ENCODE data around the gene LARP4. TPM values are rescaled to one million over a fixed set of nuclear protein-coding genes. Genes with fewer than 3 reads are reported as not detected.
"Not testable (repeated sequence)": the region's sequence is repeated elsewhere in the genome, so short reads cannot be mapped to it uniquely, and the experiment has no call there.

Gene LARP4
- total and polyA plus RNA-seq, 12 donors, result 9.4 to 111 (median 52.8) TPM

- no peaks in the 10 kb centered on the region for H3K9me3 ChIP-seq (replicated peaks in 1 of 3)
- no peak for DNase-seq
- H3K4me3 ChIP-seq, result no peak overlapping the region
- TF ChIP-seq CTCF (IDR thresholded peaks at IDR 0.05), result no peak
- no peak for TF ChIP-seq POLR2A (IDR thresholded peaks at IDR 0.05)
- intact Hi-C loops (cut with DNase I), result no loop called here
- peaks cover 5 to 24% of the 10 kb centered on the region in 2 donors for H3K4me1 ChIP-seq (replicated peaks in 1 of 2)
- H3K27ac ChIP-seq, result no peak overlapping the region
- H3K36me3 ChIP-seq (replicated peaks in 1 of 2), result peaks cover 0 to 7% of the 10 kb centered on the region in 2 donors
- no peaks in the 10 kb centered on the region for H3K27me3 ChIP-seq
- 84 to 90% (median 88%) methylated on average over 6 of the region's 6 CpGs for WGBS, 4 donors
Observed at GRCh38 chr12:50415899-50416479, 15.3 kb downstream of the LARP4 start.

- DNase-seq, result no peak
- H3K9me3 ChIP-seq (replicated peaks in 1 of 3), result no peaks in the 10 kb centered on the region
- intact Hi-C loops (cut with DNase I), result no loop called here
- H3K36me3 ChIP-seq (replicated peaks in 1 of 2), result peaks cover 0 to 7% of the 10 kb centered on the region in 2 donors
- no peaks in the 10 kb centered on the region for H3K4me1 ChIP-seq (replicated peaks in 1 of 2)
- no peaks in the 10 kb centered on the region for H3K27me3 ChIP-seq
- 54 to 77% (median 67%) methylated on average over 5 of the region's 5 CpGs for WGBS, 4 donors
- no peak overlapping the region for H3K27ac ChIP-seq
- no peak for TF ChIP-seq CTCF (IDR thresholded peaks at IDR 0.05)
- TF ChIP-seq POLR2A (IDR thresholded peaks at IDR 0.05), result no peak
- H3K4me3 ChIP-seq, result no peak overlapping the region
Observed at GRCh38 chr12:50419112-50419909, 18.6 kb downstream of the LARP4 start.

- intact Hi-C loops (cut with DNase I); H3K4me3 ChIP-seq; H3K9me3 ChIP-seq (replicated peaks in 1 of 3); H3K36me3 ChIP-seq (replicated peaks in 1 of 2); H3K27ac ChIP-seq; H3K27me3 ChIP-seq: not testable (repeated sequence)
- H3K4me1 ChIP-seq (replicated peaks in 1 of 2), result peaks cover 0 to 10% of the 10 kb centered on the region in 2 donors
- DNase-seq, result peak in 1 of 7 donors; percentile 31
- WGBS, 4 donors, result 91 to 98% (median 95%) methylated on average over 10 of the region's 10 CpGs
Observed at GRCh38 chr12:50422855-50423254, 22.2 kb downstream of the LARP4 start.

GRCh38 chr12:50423342-50423741 lies 22.7 kb downstream of the LARP4 start:
- peak in 1 of 7 donors; percentile 29 for DNase-seq
- H3K4me3 ChIP-seq; H3K27ac ChIP-seq; H3K27me3 ChIP-seq; H3K36me3 ChIP-seq (replicated peaks in 1 of 2); H3K9me3 ChIP-seq (replicated peaks in 1 of 3); intact Hi-C loops (cut with DNase I): not testable (repeated sequence)
- peaks cover 0 to 13% of the 10 kb centered on the region in 2 donors for H3K4me1 ChIP-seq (replicated peaks in 1 of 2)
- WGBS, 4 donors, result 90 to 96% (median 92%) methylated on average over 10 of the region's 10 CpGs

- peak in 1 of 7 donors; percentile 46 for DNase-seq
- intact Hi-C loops (cut with DNase I), result no loop called here
- no peak overlapping the region for H3K4me3 ChIP-seq
- no peaks in the 10 kb centered on the region for H3K27me3 ChIP-seq
- H3K27ac ChIP-seq, result peak overlapping the region in 1 of 5 donors; percentile 26
- TF ChIP-seq CTCF (IDR thresholded peaks at IDR 0.05), result no peak
- peaks cover 0 to 31% of the 10 kb centered on the region in 2 donors for H3K36me3 ChIP-seq (replicated peaks in 1 of 2)
- 67 to 76% (median 68%) methylated on average over 6 of the region's 6 CpGs for WGBS, 4 donors
- no peaks in the 10 kb centered on the region for H3K9me3 ChIP-seq (replicated peaks in 1 of 3)
- peaks cover 0 to 16% of the 10 kb centered on the region in 2 donors for H3K4me1 ChIP-seq (replicated peaks in 1 of 2)
Observed at GRCh38 chr12:50425589-50426258, 25.0 kb downstream of the LARP4 start.

- H3K36me3 ChIP-seq (replicated peaks in 1 of 2), result peaks cover 0 to 78% of the 10 kb centered on the region in 2 donors
- H3K27me3 ChIP-seq; H3K4me1 ChIP-seq (replicated peaks in 1 of 2); intact Hi-C loops (cut with DNase I); H3K9me3 ChIP-seq (replicated peaks in 1 of 3); H3K4me3 ChIP-seq; H3K27ac ChIP-seq; DNase-seq: not testable (repeated sequence)
- 83 to 93% (median 86%) methylated on average over 8 of the region's 8 CpGs for WGBS, 4 donors
Observed at GRCh38 chr12:50431656-50432055, 31.0 kb downstream of the LARP4 start.
